HG03521 (cell line): ENCODE measurements around the gene CDT1.

Experiments
- ATAC-seq: cut with Tn5 transposase; IDR thresholded peaks from one replicate; pipeline ENCODE4 v1.9.1; 2021; ENCODE audit warnings: mild to moderate bottlenecking, moderate library complexity; ENCODE audit not compliant: unreplicated experiment

Gene CDT1

GRCh38 chr16:88804173-88804551 is 573 bp downstream of the CDT1 start:
- ATAC-seq, result no peak

GRCh38 chr16:88804552-88805339 is 1.2 kb downstream of the CDT1 start:
- no peak for ATAC-seq

- ATAC-seq, result no peak
Observed at GRCh38 chr16:88805340-88805715, 1.7 kb downstream of the CDT1 start.

- no peak for ATAC-seq
Observed at GRCh38 chr16:88805887-88806393, 2.4 kb downstream of the CDT1 start.

- no peak for ATAC-seq
Observed at GRCh38 chr16:88806491-88807111, 3.0 kb downstream of the CDT1 start.

- ATAC-seq, result no peak
Observed at GRCh38 chr16:88807142-88807625, 3.6 kb downstream of the CDT1 start.

- no peak for ATAC-seq
Observed at GRCh38 chr16:88807626-88808453, 4.3 kb downstream of the CDT1 start.

GRCh38 chr16:88809068-88809675 is 5.6 kb downstream of the CDT1 start:
- ATAC-seq, result no peak

- ATAC-seq, result no peak
Observed at GRCh38 chr16:88809676-88810165, 6.1 kb downstream of the CDT1 start.

GRCh38 chr16:88810166-88810911 is 6.8 kb downstream of the CDT1 start:
- no peak for ATAC-seq

GRCh38 chr16:88810912-88811768 is 7.6 kb downstream of the CDT1 start:
- peak; percentile 47 for ATAC-seq

- ATAC-seq, result peak; percentile 77
Observed at GRCh38 chr16:88811769-88812512, 8.4 kb downstream of the CDT1 start, which contains the start of gene APRT. Gene APRT, minus strand, starts transcription at chr16:88811928. Its CDS starts 29 bp downstream, at chr16:88811899.

GRCh38 chr16:88812513-88813268 is 9.1 kb downstream of the CDT1 start:
- no peak for ATAC-seq

- ATAC-seq, result no peak
Observed at GRCh38 chr16:88813269-88814143, 9.9 kb downstream of the CDT1 start.

- ATAC-seq, result no peak
Observed at GRCh38 chr16:88814144-88814502, 10.5 kb downstream of the CDT1 start.

- no peak for ATAC-seq
Observed at GRCh38 chr16:88815227-88815626, 11.6 kb downstream of the CDT1 start.
